Tibial artery (tissue), 4 donors: ENCODE results near the gene KMT2B.
A peak's percentile ranks its signal among the peaks of the same experiment; 100 is the strongest.

Experiments used
- DNase-seq, 2 donors: peaks; one replicate each; pipeline ENCODE4 v3.0.0-alpha.2; 2019
- H3K27ac ChIP-seq, 2 donors: fragments of 200-600 bp; sonication (generic) in 1 of 2; 1 replicate in 1 of 2; 2 replicates in 1 of 2; pipeline ENCODE4 v1.5.1; 2018 to 2019; ENCODE audit warnings: mild to moderate bottlenecking in 1 of 2
- H3K27me3 ChIP-seq, 2 donors: fragments of 200-600 bp; sonication (generic) in 1 of 2; one replicate each; pipeline versions ENCODE4 v1.5.1 to v1.6.0; 2016 to 2019
- H3K36me3 ChIP-seq, 3 donors: fragments of 200-600 bp; sonication (generic) in 2 of 3; one replicate each; pipeline ENCODE4 v1.5.1; 2016 to 2019; ENCODE audit warnings: mild to moderate bottlenecking in 2 of 3
- H3K4me1 ChIP-seq, 4 donors: fragments of 200-600 bp; sonication (generic) in 2 of 4; 1 replicate in 3 of 4; 2 replicates in 1 of 4; pipeline ENCODE4 v1.5.1; 2016 to 2019
- H3K4me3 ChIP-seq, 2 donors: fragments of 200-600 bp; sonication (generic) in 1 of 2; 1 replicate in 1 of 2; 2 replicates in 1 of 2; pipeline ENCODE4 v1.5.1; 2018 to 2019; ENCODE audit warnings: mild to moderate bottlenecking in 2 of 2
- H3K9me3 ChIP-seq, 3 donors: fragments of 200-600 bp; sonication (generic) in 1 of 3; one replicate each; pipeline ENCODE4 v1.5.1; 2016 to 2019
- CTCF ChIP-seq, 2 experiments: fragments of 200-600 bp in 1 of 2; fragments of 450-650 bp in 1 of 2; IDR thresholded peaks; one replicate each; pipeline ENCODE4 v1.5.1; 2017 to 2019; ENCODE audit warnings: antibody characterized with exemption in 2 of 2, mild to moderate bottlenecking in 1 of 2, moderate library complexity in 1 of 2
- intact Hi-C: fragments of 100-400 bp; cut with DNase I; formaldehyde crosslinking; loops from one replicate; pipeline ENCODE4 v1.15.0; 2023; ENCODE audit warnings: low total_unique reads

The KMT2B gene

DNA sequence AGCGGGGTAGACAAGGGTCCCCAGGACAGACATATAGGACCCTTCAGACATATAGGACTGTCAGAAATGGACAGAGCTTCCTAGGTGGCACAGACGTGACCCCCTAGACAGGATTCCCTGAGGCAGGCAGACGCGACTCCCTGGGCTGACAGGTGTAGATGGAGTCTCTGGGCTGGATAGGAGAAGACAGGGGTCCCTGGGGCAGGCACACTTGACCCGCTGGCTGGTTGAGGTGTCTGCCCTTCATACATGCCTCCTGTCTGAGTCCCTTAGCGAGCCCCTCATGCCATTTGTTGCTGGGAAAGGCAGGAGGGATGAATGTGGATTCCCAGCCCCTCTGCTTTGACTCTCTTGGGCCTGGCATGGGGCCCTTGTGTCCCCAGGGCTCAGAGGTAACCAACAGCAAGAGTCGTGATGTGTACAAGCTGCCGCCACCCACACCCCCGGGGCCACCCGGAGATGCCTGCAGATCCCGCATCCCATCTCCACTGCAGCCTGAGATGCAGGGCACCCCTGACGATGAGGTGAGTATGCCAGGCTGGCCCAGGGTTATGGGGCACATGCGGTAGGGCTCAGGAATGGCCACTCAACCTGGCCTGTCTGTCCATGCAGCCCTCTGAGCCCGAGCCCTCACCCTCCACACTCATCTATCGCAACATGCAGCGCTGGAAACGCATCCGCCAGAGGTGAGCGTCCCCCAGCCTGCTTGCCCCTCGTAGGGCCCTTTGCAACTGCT, 36.0 kb downstream of the KMT2B start:
- no peaks in the 10 kb centered on the region for H3K9me3 ChIP-seq
- DNase-seq, result no peak
- intact Hi-C loops, result no loop called here
- H3K27ac ChIP-seq, result peak overlapping the region; percentile 93 to 100
- no peak overlapping the region for H3K4me3 ChIP-seq
- H3K36me3 ChIP-seq, result peaks cover 11 to 31% (median 29%) of the 10 kb centered on the region in 3 donors
- no peak for TF ChIP-seq CTCF (IDR thresholded peaks at IDR 0.05)
- H3K4me1 ChIP-seq, result peaks cover 5 to 55% (median 43%) of the 10 kb centered on the region in 4 donors
- no peaks in the 10 kb centered on the region for H3K27me3 ChIP-seq

DNA sequence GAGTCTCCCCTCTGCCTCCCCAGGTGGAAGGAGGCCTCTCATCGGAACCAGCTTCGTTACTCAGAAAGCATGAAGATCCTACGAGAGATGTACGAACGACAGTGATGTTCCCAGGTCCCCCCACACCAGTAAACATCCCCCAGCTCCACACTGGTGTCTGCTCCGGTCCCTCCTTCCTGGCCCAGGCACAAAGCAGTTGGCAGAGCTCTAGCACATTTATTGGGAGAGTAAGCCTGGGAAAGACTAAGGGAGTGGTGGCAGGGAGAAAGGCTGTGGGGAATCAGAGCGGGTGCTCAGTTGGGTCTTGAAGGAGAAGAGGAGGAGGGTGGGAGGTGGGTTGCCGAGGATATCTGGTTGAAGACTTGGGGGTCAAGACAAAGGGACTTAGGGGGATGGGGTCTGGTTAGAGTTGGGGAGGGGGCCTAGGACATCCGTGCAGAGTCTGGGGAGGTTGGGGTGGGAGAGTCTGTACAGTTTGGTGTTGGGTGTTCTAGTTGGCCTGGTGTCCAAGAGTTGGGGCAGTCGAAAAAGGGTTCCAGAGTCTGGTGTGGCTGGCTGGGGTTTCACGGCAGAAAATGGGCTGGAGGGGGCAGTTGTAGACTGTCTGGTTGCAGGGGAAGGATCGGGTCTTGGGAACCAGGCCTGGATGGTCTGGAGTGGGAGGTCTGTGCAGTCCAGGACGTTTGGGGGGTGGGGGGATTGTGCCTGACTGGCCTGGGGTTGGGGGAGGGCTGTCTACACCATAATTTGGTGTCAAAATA, 36.7 kb downstream of the KMT2B start:
- no peak for TF ChIP-seq CTCF (IDR thresholded peaks at IDR 0.05)
- peaks cover 11 to 31% (median 29%) of the 10 kb centered on the region in 3 donors for H3K36me3 ChIP-seq
- peaks cover 5 to 54% (median 43%) of the 10 kb centered on the region in 4 donors for H3K4me1 ChIP-seq
- H3K9me3 ChIP-seq, result no peaks in the 10 kb centered on the region
- intact Hi-C loops, result loop anchor here (5.0 kb wide), 1 partner anchor 37 kb away; the partner anchor contains the start of gene KMT2B
- H3K27ac ChIP-seq, result peak overlapping the region; percentile 93 to 100
- DNase-seq, result no peak
- no peaks in the 10 kb centered on the region for H3K27me3 ChIP-seq
- H3K4me3 ChIP-seq, result peak overlapping the region; percentile 72 to 75

DNA sequence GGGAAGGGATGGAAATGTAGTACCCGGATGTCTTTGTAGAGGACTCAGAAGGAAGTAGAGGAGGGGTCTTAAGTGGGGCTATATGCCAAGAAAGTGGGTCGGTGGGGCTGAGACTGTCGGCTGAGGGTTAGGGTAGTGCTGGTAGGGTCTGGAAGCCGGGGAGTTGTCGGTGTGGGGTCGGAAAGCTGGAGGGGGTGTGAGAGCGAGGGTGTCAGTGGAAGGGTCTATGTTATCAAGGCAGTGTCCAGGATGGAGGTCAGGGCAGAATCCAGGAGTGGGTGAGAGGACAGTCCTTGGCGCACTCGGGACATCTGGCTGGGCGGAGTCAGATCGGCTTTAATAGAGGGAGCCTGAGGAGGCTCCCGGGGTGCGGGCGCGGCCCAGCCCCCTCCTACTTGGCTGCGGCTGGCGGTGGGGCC, 37.3 kb downstream of the KMT2B start:
- no peak for TF ChIP-seq CTCF (IDR thresholded peaks at IDR 0.05)
- Histone ChIP-seq H3K9me3 (no peaks in the 10 kb centered on the region), H3K4me1 (peaks cover 5 to 54% (median 39%) of the 10 kb centered on the region in 4 donors), H3K4me3 (peak overlapping the region; percentile 72 to 75), H3K36me3 (peaks cover 11 to 31% (median 29%) of the 10 kb centered on the region in 3 donors), H3K27me3 (no peaks in the 10 kb centered on the region), H3K27ac (peak overlapping the region; percentile 93 to 100)
- intact Hi-C loops, result loop anchor here (5.0 kb wide), 1 partner anchor 38 kb away; the partner anchor contains the start of gene KMT2B
- no peak for DNase-seq

DNA sequence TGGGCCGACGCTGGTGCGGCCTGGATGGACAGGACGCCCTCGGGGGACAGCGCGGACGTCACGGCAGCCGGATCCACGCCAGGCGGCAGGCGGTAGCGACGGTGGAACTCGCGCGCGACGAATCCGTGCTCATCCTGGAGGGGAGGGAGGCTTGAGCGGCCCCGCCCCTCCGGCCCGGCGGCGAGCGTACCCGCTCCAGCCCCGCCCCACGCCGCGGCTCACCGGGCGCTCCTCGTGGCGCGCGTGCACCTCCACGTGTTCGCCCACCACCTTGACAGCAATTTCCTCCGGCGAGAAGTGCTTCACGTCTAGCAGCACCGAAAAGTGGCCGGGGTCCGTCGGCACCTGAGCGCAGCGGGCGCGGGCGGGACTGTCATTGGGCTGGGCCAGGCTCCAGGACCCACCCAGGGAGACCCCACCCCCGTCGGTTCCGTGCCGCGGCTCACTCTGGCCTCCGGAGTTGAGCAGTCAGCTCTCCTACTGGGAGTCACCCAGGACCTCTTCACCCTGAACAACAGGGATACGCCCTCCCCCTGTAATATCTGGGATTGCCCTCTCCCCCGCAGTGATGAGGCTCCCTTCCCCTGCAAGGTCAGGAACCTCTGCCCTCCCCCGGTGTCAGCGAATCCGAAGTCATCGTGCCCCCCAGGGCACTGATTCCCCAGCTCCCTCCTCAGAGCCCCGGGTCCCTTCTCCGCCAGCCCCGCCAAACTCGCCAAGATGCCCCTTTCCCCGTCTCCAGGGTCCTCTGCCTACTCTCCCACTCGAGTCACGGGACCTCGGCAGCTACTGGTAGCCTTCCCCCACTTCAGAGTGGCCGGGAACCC, 38.0 kb downstream of the KMT2B start:
- DNase-seq, result peak; percentile 87 to 98

More for the DNA sequence above, 38.0 kb downstream of the KMT2B start:
- Histone ChIP-seq H3K4me1 (peaks cover 5 to 52% (median 36%) of the 10 kb centered on the region in 4 donors), H3K27ac (peak overlapping the region; percentile 93 to 100), H3K4me3 (peak overlapping the region; percentile 72 to 75), H3K36me3 (peaks cover 11 to 32% (median 29%) of the 10 kb centered on the region in 3 donors), H3K9me3 (no peaks in the 10 kb centered on the region), H3K27me3 (no peaks in the 10 kb centered on the region)
- intact Hi-C loops, result loop anchor here (5.0 kb wide), 1 partner anchor 38 kb away; the partner anchor contains the start of gene KMT2B
- peak in 1 of 2 experiments; percentile 4 for TF ChIP-seq CTCF (IDR thresholded peaks at IDR 0.05)
